Measurements from ENCODE around the gene ADAR.

The ADAR gene

GRCh38 chr1:154557248-154557938, 50.6 kb downstream of the ADAR start:
- DNase-seq = no peak

- no peak for DNase-seq
Observed at GRCh38 chr1:154556422-154556821, 51.6 kb downstream of the ADAR start.

DNA sequence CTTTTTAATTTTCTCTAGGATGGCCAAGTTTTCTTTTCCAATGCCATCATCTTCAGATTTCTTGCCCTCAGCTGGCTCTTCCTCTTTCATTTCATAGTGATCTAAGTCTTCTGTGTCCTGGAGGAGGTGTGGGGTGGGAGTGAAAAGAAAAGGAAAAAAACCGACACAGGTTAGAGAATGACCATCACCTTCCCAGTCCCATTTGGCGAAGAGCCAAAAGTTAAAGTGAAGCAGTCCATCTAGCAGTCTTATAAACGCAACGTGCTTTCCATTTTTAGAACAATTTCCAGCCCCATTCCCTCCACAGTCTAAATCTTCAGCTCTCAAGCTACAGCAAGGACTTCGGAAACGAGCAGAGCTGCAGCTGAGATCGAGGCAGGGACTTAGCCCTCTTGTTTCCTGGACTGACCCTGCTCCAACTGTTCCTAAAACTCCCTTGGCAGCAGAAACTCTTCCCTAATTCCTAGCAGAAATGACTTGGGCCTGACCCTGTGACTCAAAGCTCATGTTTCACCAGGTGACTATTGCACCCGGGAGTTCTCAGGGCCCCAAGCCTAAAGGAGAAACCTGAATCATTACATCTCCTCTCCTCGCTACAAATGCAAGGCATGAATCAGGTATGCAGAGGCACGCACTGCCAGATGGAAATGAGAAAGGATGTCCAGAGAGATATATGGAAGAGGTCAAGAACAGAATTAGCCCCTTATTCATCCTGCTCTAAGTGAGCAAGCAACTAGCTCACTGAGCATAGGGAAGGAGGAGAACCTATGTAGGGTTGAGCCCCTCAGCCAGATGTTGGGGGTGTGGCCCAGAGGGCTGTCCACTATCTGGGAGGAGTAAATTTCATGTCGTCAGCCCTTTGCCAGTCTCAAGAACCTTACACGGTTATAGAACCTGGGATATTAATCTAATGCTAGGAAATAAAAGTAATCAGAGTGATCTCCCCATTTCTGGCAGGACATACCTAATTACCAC, 54.6 kb downstream of the ADAR start:
- no peak for DNase-seq

- no peak for DNase-seq
Observed at GRCh38 chr1:154552036-154552435, 56.0 kb downstream of the ADAR start.

DNA sequence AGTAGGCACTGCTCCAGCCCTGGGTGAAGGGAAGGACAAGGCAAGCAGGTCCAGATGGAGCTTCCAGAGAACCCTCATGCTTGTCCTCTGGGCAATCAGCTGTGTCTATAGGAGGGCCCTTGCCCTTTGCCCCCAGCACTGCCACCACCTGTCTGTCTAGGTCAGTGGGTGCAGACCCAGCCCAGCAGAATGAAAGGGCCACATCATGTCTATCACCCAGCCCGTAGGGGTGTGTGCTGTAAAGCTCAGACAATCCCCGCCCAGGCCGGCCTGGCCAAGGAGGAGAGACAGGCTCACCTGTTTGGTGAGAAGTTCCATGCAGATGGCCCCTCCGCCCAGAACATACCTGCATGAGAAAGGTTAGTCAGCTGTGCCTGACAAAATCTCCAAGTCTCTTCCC, 56.5 kb downstream of the ADAR start:
- DNase-seq = no peak

DNA sequence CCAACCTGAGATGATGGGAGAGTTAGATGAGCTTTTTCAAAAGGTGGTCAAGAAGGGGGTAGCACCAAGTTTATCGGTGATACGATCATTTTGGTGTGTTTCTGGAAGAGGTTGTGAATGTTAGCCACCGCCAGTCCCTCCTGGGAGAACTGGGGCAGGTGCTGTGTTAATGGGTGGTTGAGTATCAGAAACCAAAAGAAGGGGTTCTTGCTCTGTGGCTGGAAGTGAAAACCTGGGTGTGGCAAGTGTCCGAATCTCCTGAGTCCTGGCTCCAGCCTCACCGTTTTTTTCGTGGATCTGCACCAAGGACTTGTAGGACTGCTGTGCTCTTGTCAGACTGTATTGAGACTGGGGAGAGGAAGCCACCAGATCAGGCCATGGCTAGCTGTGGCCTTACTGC, 57.3 kb downstream of the ADAR start:
- DNase-seq = no peak

GRCh38 chr1:154550070-154550469, 57.9 kb downstream of the ADAR start:
- DNase-seq = no peak

- no peak for DNase-seq
Observed at GRCh38 chr1:154549202-154549770, 58.7 kb downstream of the ADAR start.

DNA sequence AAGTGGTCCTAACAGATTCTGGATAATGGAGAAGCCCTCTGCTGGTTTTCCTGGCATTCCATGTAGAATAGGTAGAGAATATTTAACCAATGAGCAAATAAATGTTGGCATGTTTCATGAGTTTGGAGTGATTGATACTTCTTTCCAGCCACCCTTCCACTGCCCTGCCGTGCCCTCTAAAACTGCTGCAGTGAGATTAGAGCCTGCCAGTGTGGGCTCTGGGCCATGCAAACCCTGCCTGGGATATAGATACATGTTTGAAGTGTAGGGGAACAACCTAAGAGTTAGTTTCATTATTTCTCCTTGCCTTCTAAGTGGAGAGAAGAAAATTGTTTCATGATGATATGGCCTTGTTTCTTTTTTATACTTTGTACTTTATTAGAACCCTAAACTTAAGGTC, 60.0 kb downstream of the ADAR start:
- DNase-seq = no peak

GRCh38 chr1:154547105-154547732, 60.8 kb downstream of the ADAR start:
- no peak for DNase-seq

DNA sequence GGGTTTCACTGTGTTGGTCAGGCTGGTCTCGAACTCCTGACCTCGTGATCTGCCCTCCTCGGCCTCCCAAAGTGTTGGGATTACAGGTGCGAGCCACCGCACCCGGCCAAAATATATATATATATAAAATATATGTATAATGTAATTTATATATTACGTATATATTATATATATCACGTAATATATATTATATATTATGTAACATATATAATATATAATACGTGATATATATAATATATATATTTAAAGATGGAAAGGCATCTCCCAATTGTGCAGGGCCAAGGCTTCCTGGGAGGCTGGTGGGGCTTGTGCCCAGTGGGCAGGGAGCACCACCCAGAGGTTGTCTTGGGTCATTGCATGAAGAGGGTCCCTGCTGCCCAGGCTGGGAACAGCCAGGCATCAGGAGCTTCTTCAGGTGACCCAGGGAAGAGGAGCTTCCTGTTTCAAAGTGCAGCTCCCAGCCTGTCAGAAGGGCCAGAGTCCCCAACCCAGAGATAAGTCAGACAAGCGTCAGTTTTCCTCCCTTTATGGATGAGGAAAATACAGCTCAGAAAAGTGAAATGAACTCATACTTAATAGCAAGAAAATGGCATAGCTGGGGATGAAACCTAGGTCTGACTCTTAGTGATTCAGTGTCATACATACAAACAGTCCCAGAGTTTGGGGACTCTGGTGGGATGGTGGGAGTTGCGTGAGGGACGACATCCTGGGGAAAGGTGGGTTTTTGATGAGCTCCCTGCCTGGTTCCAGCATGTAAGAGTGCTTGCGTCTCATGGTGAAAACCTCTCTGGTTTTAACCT, 61.5 kb downstream of the ADAR start:
- peak; percentile 6 for DNase-seq

- no peak for DNase-seq
Observed at GRCh38 chr1:154541231-154541630, 66.8 kb downstream of the ADAR start.

DNA sequence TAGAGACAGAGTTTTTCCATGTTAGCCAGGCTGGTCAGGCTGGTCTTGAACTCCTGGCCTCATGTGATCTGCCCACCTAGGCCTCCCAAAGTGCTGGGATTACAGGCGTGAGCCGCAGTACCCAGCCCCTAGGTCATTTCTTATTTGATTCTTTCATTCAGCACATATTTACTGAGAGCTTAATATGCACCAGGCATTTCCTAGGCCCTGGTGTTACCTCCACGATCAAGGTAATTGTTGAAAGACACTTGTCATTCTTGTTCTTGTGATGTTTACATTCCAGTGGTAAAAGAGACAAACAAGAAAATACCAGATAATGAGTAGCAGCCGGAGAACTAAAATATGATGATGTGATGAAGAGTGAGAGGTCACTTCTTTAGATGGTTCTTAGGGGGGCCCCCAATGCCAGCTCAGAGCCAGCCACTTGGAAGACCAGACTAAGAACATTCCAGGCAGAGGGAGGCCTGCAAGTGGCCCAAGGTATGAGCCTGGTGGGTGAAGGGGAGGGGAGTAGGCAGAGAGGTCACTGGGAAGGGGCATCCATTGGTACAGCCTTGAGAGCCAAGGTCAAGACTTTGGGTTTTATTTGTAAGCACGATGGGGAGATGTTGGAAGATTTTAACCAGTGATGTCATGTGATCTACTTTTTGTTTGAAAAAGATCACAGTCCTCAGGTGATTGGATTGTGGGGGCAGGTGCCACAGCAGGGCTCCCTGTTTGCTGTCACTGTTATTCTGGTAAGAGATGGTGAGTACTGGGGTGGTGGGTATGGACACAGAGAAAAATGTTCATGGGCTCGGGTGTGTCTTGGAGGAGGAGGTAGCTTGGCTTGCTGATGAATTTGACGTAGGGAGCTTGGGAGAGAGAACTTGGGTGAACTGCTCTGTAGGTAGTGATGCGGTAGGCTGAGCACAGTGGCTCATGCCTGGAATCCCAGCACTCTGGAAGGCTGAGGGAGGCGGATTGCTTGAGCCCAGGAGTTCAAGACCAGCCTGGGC, 68.2 kb downstream of the ADAR start:
- DNase-seq = no peak

DNA sequence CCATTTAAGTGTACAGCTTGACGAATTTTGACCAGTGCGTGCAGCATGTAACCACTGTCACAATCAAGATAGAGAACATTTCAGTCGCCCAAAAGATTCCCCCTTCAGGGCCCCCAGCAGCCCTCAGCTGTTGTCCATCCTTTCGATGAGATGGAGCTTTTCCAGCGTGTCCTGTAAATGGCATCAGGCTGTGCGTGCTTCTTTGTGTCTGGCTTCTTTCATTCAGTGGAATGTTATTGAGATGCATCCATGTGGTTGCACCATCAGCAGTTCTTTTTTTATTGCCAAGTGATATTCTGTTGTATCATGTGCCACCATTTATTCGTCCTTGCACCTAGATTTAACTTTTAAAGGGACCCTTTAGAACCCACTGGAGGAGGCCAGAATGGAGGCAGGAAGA, 71.4 kb downstream of the ADAR start:
- DNase-seq = no peak

DNA sequence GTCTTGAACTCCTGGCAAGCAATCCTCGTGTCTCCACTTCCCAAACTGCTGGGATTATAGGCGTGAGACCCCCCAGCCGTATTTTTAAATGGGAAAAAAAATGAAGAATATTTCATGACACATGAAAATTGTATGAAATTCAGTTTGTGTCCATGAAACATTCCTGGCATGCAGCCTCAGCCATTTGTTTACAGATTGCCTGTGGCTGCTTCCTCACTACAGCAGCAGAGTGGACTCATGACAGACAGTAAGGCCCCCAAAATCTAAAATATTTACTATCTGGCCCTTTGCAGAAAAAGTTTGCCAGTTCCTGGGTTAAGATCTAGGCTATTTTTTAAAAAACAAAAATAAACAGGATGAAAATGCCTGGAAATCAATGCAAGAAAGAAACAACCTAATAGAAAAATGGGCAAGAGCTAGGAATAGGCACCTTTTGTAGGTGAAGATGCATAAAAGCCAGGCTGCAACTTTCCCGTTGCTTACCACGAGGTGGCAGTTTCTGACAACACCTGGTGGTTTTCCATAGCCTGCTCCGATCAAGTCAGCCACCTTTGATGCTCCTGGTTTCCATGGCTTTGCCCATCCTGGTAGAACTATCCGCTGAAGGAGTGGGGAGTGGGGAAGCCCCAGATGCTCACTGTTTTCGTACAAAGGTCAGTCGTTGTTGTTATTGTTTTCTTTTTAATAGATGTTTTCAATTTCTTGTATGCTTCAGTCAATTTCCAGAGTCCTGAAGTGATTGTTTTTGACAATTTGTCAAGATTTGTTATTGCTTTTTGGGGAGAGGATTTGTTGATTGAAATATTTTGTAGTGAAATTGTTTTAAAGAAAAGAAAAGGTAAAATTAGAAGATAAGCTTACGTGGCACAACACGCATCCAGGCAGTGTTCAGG, 73.8 kb downstream of the ADAR start:
- DNase-seq = peak; percentile 50

Data from NCI-H2081 treated with DMSO at 0.1 percent for 48 hours (cell line).